ENCODE results near the gene MAPK11.
A peak's percentile ranks its signal among the peaks of the same experiment; 100 is the strongest.

Gene MAPK11

GRCh38 chr22:50307890-50308596 lies 37.9 kb upstream of the MAPK11 start:
- no peak for DNase-seq (ENCODE audit: low spot score)

- peak; percentile 35 for DNase-seq (ENCODE audit: low spot score)
Observed at GRCh38 chr22:50306753-50307749, 36.9 kb upstream of the MAPK11 start, which contains the start of gene PLXNB2. Gene PLXNB2 (minus strand): TSS chr22:50307646. CDS start chr22:50290584, 17,062 bp downstream.

DNA sequence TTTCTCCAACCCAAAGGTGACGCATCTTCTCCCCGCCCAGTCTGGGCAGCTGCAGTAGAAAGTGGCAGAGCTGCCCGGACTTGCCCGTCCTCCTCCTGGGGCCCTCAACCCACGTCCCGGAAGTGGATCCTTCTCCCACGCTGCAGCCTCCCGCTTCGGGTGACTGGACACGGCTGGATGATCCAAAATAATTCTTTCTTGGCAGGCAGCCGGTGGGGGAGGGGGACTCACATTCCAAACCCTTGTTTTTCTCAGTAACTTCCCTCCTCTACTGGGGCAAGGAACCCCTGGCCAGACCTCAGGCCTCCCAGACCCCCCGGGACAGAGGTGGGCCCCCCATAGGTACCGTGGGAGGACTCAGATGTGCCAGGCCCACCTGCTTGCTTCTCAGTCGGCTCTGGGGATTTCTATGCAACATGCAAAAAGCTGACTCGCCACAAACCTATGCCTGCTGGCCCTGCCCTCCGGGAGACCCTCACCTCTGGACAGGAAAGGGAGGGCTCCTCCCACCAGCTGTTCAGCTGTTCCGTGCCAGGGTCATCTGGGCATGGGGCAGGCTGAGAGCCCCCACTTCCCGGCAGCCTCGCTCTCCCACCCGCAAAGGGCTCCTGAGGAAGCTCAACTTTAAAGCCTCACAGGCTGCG lies 35.9 kb upstream of the MAPK11 start:
- peak; percentile 62 for DNase-seq (ENCODE audit: low spot score)

GRCh38 chr22:50305393-50305922 lies 35.3 kb upstream of the MAPK11 start:
- DNase-seq (ENCODE audit: low spot score): no peak

- DNase-seq (ENCODE audit: low spot score): no peak
Observed at GRCh38 chr22:50304528-50305392, 34.6 kb upstream of the MAPK11 start.

DNA sequence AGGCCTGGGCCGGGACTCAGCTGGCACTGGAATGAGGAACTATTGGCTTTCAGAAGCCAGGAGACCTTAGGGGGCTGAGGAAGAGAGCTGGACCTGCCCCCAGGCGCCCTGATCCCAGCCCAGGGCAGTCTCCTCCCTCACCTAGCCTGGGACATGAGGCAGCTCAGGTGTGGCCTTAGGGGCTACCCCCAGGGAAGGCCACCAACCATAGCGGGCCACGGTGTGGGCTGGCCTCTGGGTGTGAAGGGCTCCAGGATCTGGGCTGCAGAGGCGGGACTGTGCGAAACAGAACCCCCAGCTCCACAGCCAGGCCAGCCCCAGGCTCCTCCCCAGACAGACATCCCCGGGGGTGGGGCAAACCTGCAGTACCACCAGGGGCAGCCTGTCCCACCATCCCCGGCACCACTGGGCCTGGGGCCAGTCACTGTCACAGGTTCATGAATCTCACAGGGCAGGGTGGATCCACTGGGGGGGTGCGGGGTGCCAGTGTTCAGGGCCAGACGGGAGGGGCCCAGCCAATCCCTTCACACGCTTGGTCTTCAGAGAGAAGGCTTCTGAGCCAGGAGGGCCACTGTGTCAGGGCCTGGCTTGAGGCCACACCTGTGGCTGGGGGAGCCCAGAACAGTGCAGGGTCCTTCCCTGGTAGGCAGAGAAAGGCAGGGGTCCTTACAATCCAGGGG lies 33.8 kb upstream of the MAPK11 start:
- DNase-seq (ENCODE audit: low spot score): no peak

GRCh38 chr22:50303515-50303847 lies 33.3 kb upstream of the MAPK11 start:
- DNase-seq (ENCODE audit: low spot score): no peak

DNA sequence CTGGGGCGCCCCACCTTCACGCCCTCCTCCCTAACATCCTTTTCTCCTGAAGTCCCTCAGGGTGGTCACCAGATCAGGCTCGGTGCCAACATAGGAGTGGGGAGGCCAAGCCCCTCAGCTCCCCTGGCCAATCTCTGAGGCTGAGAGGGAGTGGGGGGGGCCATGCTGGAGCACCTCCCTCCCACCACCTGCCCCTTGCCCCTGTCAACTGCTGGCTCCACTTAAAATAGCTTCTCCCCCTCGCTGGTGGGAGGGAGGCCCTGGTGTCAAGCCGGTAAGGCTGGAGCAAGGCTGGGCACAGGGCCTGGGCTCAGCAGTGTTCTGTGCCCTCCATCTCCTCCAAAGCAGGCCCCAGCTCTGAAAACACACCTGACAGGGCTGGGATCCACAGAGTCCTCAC lies 32.4 kb upstream of the MAPK11 start:
- DNase-seq (ENCODE audit: low spot score): no peak

GRCh38 chr22:50302041-50302541 lies 31.9 kb upstream of the MAPK11 start:
- DNase-seq (ENCODE audit: low spot score): no peak

DNA sequence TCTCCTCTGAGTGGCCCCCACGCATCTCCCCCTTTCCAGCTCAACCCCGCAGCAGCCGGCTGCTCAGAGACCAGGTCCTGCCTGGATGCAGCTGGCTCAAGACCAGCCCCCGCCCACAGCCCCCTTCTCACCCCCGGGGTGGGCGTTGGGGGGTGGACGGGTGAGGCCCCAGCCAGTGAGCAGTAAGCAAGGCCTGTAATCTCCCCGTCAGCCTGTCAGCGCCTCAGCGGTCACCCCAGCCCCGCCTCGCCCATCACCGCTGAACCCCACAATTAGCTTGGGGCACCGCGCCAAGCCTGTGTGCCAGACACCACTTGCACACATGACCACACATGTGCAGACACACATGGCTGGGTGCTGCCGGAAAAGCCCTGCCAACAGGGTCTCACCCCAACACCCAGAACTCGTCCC lies 31.4 kb upstream of the MAPK11 start:
- no peak for DNase-seq (ENCODE audit: low spot score)

GRCh38 chr22:50300620-50301257 lies 30.6 kb upstream of the MAPK11 start:
- DNase-seq (ENCODE audit: low spot score): no peak

DNA sequence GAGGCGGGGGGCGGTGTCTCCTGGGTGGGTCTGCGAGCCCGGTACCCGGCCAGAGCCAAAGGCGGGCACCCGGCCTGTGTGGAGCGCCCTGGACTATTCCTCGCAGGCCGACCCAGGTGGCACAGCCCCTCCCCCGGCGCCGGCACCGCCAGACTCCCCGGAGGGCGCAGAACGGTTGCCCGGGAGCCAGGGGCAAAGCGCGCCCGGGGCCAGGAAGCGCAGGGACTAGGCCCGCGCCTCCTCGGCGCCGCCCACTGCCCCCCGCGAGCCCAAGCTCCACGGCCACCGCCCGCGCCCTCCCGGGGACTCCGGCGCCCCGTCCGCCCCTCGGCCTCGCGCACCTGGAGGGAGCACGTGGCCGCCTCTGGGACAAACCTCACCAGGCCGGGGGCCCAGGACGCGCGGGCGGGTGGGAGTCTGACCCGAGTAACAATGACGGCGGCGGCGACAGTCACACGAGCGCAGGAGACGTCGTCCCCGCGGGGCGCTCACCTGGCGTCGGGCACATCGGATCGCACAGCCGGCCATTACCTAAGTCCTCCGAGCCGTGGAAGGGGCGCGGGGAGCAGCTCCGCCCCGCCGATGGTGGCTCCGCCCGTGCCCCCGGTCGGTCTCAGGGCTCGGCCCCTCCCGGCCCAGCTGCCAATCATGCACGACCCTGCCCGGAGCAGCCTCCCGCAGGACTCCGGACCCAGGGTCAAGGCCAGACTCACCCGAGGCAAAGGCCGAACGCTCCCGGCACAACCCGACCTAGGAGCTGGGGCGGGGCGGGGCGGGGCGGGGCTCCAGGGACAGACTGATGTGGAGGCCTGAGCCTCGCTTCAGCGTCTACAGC lies 29.8 kb upstream of the MAPK11 start:
- no peak for DNase-seq (ENCODE audit: low spot score)

DNA sequence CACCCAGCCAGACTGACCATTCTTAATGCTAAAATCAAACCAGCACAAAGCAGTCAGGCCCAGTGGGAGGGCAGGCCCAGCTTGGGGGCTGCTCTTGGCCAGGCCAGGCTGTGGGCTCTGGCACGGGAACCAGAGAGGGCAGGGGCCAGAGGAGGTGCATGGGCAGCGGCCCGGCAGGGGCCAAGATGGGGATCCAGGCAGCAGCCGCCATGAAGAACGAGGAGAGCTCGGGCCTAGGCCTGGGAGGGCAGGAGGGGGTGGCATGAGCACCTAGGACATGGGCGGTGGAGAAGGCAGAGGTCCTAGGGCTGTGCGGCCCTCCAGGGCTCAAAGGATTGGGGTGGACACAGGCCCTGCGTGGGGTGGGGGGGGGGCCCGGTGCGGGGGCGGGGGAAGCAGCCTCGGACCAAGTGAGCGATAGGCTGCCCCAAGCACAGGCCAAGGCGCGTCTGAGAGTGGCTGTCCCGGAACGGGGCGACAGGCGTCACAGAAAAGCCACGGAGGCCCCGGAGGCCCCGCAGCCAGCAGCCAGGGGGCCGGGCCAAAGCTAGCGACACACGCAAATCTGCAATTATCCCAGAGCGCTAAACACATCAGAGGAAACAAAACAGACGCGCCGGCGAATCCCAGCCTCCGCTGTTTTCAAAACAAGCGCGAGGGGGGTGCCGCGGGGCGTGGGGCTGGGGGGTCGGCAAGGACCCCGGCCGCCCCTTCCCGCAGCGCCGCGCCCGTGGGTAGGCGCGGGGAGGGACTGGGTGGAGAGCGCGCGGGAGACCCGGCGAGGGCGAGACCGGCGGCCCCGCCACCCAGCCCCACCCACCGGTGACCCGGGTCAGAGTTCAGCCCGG lies 29.0 kb upstream of the MAPK11 start:
- DNase-seq (ENCODE audit: low spot score): no peak

DNA sequence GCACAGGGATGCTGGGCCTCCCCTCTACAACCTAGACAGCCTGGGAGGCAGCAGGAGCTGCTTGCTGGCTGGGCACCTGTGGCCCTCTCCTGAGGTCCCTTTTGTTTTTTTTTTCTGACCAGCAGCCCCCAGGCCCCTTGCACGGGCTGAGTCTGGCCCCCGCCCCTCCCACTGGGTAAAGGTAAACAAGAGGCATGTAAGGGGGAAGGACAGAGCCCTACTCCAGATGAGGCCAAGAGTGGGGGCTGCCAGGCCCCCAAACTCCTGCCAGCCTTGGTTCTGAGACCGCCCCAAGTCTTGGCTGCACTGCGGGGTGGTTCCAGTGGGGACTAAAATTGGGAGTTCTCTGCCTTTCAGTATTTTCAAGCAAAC lies 28.1 kb upstream of the MAPK11 start:
- no peak for DNase-seq (ENCODE audit: low spot score)

DNA sequence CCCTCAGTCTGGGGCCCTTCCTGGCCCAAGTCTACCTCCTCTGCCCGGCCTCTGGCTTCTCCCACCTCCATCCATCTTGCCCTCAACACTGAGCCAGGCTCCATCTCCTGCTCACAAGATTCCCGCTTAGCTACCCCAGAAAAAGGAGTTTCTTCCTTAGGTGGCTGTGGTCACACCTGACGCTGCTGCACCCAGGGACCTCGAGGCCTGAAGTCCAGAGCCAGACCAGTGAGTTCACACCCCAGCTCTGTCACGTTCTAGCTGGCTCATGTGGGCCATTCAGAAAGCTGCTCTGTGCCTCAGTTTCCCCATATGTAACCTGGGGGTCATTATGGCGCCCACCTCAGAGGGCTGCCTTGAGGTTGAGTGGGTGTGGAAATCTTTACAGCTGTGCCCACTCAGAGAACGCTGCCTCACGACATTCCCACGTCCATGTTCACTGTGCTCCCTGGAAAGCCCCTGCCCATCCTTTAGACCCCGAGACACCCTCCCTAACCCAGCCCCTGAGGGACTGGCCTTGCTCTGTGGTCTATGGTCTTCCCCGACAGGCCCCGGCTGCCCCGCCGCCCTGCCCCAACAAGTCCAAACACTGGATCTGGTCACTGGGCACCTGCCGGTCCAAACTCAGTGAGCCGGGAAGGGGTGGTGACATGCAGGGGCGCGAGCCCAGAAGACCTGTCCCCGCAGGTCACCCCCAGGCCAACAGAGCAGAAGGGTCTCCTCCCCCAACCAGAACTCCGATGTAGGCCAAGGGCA lies 27.5 kb upstream of the MAPK11 start:
- no peak for DNase-seq (ENCODE audit: low spot score)

- DNase-seq (ENCODE audit: low spot score): no peak
Observed at GRCh38 chr22:50296658-50297490, 26.7 kb upstream of the MAPK11 start.

- no peak for DNase-seq (ENCODE audit: low spot score)
Observed at GRCh38 chr22:50294319-50294656, 24.1 kb upstream of the MAPK11 start.

All from hematopoietic multipotent progenitor cell treated with erythropoietin and hydrocortisone succinate and interleukin-3 and kit ligand, for 15 days (in vitro differentiated cells).